GM23338 (cell line): Measurements from ENCODE around the gene ADORA1. TPM values are rescaled to one million over a fixed set of nuclear protein-coding genes. Genes with fewer than 3 reads are reported as not detected.

Experiments
- ATAC-seq: fragments of 200-7000 bp; cut with Tn5 transposase; 3 replicates; pipeline ENCODE4 v1.9.1; 2020
- DNase-seq: peaks from one replicate; pipeline ENCODE4 v3.0.0-alpha.2; 2015; ENCODE audit warnings: low spot score
- H2AFZ ChIP-seq: fragments of 200-600 bp; sonication (generic); 2 replicates; pipeline ENCODE4 v1.8.0; 2016; ENCODE audit warnings: antibody characterized with exemption, mild to moderate bottlenecking, moderate library complexity
- H3F3A ChIP-seq: fragments of 200-600 bp; sonication (generic); replicated peaks from 2 replicates; pipeline ENCODE4 v1.8.0; 2017; ENCODE audit warnings: antibody characterized with exemption, mixed run types, low read depth
- H3K27ac ChIP-seq: fragments of 200-600 bp; sonication (generic); 2 replicates; pipeline ENCODE4 v1.6.1; 2016; ENCODE audit warnings: low read depth
- H3K27me3 ChIP-seq: fragments of 200-600 bp; sonication (generic); 2 replicates; pipeline ENCODE4 v1.8.0; 2016; ENCODE audit warnings: mild to moderate bottlenecking, mixed run types, moderate library complexity; ENCODE audit not compliant: insufficient read depth
- H3K36me3 ChIP-seq: fragments of 200-600 bp; sonication (generic); 2 replicates; pipeline ENCODE4 v1.8.0; 2016; ENCODE audit warnings: mild to moderate bottlenecking; ENCODE audit not compliant: insufficient read depth
- H3K4me1 ChIP-seq: fragments of 200-600 bp; sonication (generic); 2 replicates; pipeline ENCODE4 v1.8.0; 2016; ENCODE audit warnings: mild to moderate bottlenecking, moderate library complexity; ENCODE audit not compliant: insufficient read depth
- H3K4me2 ChIP-seq: fragments of 200-600 bp; sonication (generic); 2 replicates; pipeline ENCODE4 v1.7.1; 2017; ENCODE audit warnings: mixed run types
- H3K4me3 ChIP-seq: fragments of 200-600 bp; sonication (generic); 2 replicates; pipeline ENCODE4 v1.6.1; 2016; ENCODE audit warnings: mixed run types
- H3K79me2 ChIP-seq: fragments of 200-600 bp; sonication (generic); replicated peaks from 2 replicates; pipeline ENCODE4 v1.8.0; 2017; ENCODE audit warnings: mild to moderate bottlenecking; ENCODE audit not compliant: insufficient read depth
- H3K9me2 ChIP-seq: fragments of 200-600 bp; sonication (generic); 2 replicates; pipeline ENCODE4 v1.8.0; 2017; ENCODE audit not compliant: insufficient read depth
- H4K20me1 ChIP-seq: fragments of 200-600 bp; sonication (generic); replicated peaks from 2 replicates; pipeline ENCODE4 v1.8.0; 2017; ENCODE audit warnings: mild to moderate bottlenecking; ENCODE audit not compliant: insufficient read depth
- H3K27ac Mint-ChIP-seq: 2 replicates; pipeline ENCODE4 v1.8.0; 2020; ENCODE audit warnings: inconsistent platforms, mild to moderate bottlenecking, moderate library complexity, mixed read lengths
- H3K27me3 Mint-ChIP-seq: 3 replicates; pipeline ENCODE4 v1.8.0; 2022; ENCODE audit warnings: low read depth, mild to moderate bottlenecking, moderate library complexity, mixed read lengths, inconsistent platforms; ENCODE audit not compliant: insufficient read depth, poor library complexity
- H3K36me3 Mint-ChIP-seq: 3 replicates; pipeline ENCODE4 v1.8.0; 2021; ENCODE audit warnings: low read depth, mild to moderate bottlenecking, inconsistent platforms, moderate library complexity, mixed read lengths
- H3K4me1 Mint-ChIP-seq: 3 replicates; pipeline ENCODE4 v1.8.0; 2020; ENCODE audit warnings: mild to moderate bottlenecking, inconsistent platforms, mixed read lengths
- H3K4me3 Mint-ChIP-seq: 3 replicates; pipeline ENCODE4 v1.8.0; 2021; ENCODE audit warnings: moderate library complexity, mild to moderate bottlenecking, inconsistent platforms, mixed read lengths
- H3K9me3 Mint-ChIP-seq: 3 replicates; pipeline ENCODE4 v1.8.0; 2020; ENCODE audit warnings: moderate library complexity, mild to moderate bottlenecking, inconsistent platforms, mixed read lengths
- CREB1 ChIP-seq: fragments of 250-450 bp; sonication (Bioruptor Pico); IDR thresholded peaks from 2 replicates; pipeline ENCODE4 v1.5.0; 2020; ENCODE audit warnings: low read depth, mild to moderate bottlenecking, moderate library complexity
- EZH2 ChIP-seq: fragments of 200-600 bp; sonication (generic); IDR thresholded peaks from one replicate; pipeline ENCODE4 v1.8.0; 2017; ENCODE audit warnings: antibody characterized with exemption, mild to moderate bottlenecking, low read depth; ENCODE audit not compliant: unreplicated experiment
- EZH2phosphoT487 ChIP-seq: fragments of 200-600 bp; sonication (generic); IDR thresholded peaks from one replicate; pipeline ENCODE4 v1.8.1; 2018; ENCODE audit warnings: antibody characterized with exemption; ENCODE audit not compliant: unreplicated experiment
- JUNB ChIP-seq: IDR thresholded peaks from one replicate; pipeline ENCODE4 v1.6.1; 2016; ENCODE audit warnings: antibody characterized with exemption; ENCODE audit not compliant: unreplicated experiment
- NANOG ChIP-seq: IDR thresholded peaks from 2 replicates; pipeline ENCODE4 v1.6.1; 2016; ENCODE audit warnings: antibody characterized with exemption, borderline replicate concordance
- POLR2AphosphoS5 ChIP-seq: IDR thresholded peaks from 2 replicates; pipeline ENCODE4 v1.6.1; 2016; ENCODE audit warnings: antibody characterized with exemption, low read depth
- REST ChIP-seq: IDR thresholded peaks from one replicate; pipeline ENCODE4 v1.6.1; 2018; ENCODE audit warnings: antibody characterized with exemption; ENCODE audit not compliant: unreplicated experiment
- STAT1 ChIP-seq: IDR thresholded peaks from one replicate; pipeline ENCODE4 v1.6.1; 2016; ENCODE audit warnings: antibody characterized with exemption; ENCODE audit not compliant: unreplicated experiment
- ZNF114 ChIP-seq: fragments of 250-450 bp; sonication (Bioruptor Pico); IDR thresholded peaks from 2 replicates; pipeline ENCODE4 v1.5.0; 2020; ENCODE audit warnings: mild to moderate bottlenecking, moderate library complexity
- ZNF331 ChIP-seq: fragments of 250-450 bp; sonication (Bioruptor Pico); IDR thresholded peaks from 2 replicates; pipeline ENCODE4 v1.5.0; 2020; ENCODE audit warnings: low read depth, mild to moderate bottlenecking, moderate library complexity
- ZNF462 ChIP-seq: fragments of 250-450 bp; sonication (Bioruptor Pico); IDR thresholded peaks from 2 replicates; pipeline ENCODE4 v1.5.0; 2020; ENCODE audit warnings: mild to moderate bottlenecking, moderate library complexity
- polyA plus RNA-seq: library from polyadenylated mRNA; unstranded; fragments of >200 nt; fragmentation: Nextera tagmentation; extraction: Ambion mirVana; gene quantifications from 2 replicates; pipeline ENCODE4 v1.2.1, GENCODE V29; 2016
- total RNA-seq: library from RNA; depleted of rRNA; stranded (reverse); fragments of >200 nt; shearing (Covaris generic); gene quantifications from 2 replicates; pipeline ENCODE4 v1.2.3, GENCODE V29; 2014
- TF ChIP-seq, protein P1 (sequence below): IDR thresholded peaks from 2 replicates; pipeline ENCODE4 v1.6.1; 2016; ENCODE audit warnings: antibody characterized with exemption
- TF ChIP-seq, protein P2 (sequence below), 2 experiments: fragments of 200-600 bp in 1 of 2; sonication (generic) in 1 of 2; conservative IDR thresholded peaks; 2 replicates each; pipeline versions ENCODE4 v1.5.1 to v1.6.1; 2016 to 2017; ENCODE audit warnings: antibody characterized with exemption in 2 of 2, low read depth in 2 of 2, mild to moderate bottlenecking in 2 of 2, moderate library complexity in 1 of 2

Gene ADORA1
- total and polyA plus RNA-seq, 2 experiments from 2014 or later, result 0.63 to 1.8 TPM

DNA sequence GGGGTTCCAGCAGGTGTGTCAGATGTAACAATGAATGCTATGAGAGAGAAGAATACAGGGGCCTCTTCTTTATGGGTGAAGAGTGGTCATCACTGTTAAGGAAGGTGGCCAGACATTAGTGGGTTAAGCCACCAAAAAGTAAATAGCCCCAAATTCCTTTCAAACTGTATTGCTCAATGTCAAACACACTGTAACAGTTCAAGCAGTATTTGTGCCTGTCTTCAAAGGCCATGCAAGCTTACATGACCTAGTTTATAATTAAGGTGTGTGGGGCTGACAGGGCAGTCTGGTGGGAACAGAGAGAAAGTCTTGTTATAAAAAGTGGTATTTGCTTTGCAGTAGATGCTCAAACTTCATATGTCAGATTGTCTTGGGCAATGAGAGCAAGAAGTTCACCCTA is 83.5 kb downstream of the ADORA1 start:
- TF ChIP-seq, protein P1, sequence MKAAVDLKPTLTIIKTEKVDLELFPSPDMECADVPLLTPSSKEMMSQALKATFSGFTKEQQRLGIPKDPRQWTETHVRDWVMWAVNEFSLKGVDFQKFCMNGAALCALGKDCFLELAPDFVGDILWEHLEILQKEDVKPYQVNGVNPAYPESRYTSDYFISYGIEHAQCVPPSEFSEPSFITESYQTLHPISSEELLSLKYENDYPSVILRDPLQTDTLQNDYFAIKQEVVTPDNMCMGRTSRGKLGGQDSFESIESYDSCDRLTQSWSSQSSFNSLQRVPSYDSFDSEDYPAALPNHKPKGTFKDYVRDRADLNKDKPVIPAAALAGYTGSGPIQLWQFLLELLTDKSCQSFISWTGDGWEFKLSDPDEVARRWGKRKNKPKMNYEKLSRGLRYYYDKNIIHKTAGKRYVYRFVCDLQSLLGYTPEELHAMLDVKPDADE, result no peak
- TF ChIP-seq NANOG (no peak), EZH2phosphoT487 (no peak), STAT1 (no peak), ZNF331 (CRISPR knock-in tag) (no peak), EZH2 (no peak), JUNB (no peak), POLR2AphosphoS5 (no peak), CREB1 (CRISPR knock-in tag) (no peak), ZNF114 (CRISPR knock-in tag) (no peak), ZNF462 (CRISPR knock-in tag) (no peak), REST (no peak)
- TF ChIP-seq, protein P2, sequence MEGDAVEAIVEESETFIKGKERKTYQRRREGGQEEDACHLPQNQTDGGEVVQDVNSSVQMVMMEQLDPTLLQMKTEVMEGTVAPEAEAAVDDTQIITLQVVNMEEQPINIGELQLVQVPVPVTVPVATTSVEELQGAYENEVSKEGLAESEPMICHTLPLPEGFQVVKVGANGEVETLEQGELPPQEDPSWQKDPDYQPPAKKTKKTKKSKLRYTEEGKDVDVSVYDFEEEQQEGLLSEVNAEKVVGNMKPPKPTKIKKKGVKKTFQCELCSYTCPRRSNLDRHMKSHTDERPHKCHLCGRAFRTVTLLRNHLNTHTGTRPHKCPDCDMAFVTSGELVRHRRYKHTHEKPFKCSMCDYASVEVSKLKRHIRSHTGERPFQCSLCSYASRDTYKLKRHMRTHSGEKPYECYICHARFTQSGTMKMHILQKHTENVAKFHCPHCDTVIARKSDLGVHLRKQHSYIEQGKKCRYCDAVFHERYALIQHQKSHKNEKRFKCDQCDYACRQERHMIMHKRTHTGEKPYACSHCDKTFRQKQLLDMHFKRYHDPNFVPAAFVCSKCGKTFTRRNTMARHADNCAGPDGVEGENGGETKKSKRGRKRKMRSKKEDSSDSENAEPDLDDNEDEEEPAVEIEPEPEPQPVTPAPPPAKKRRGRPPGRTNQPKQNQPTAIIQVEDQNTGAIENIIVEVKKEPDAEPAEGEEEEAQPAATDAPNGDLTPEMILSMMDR (conservative IDR thresholded peaks at IDR 0.05; ENCODE audit: low read depth in 2 of 2), result no peak
- H3F3A ChIP-seq, result no peaks in the 10 kb centered on the region
- peaks cover 10% of the 10 kb centered on the region for H3K4me1 Mint-ChIP-seq
- H3K36me3 Mint-ChIP-seq, result no peaks in the 10 kb centered on the region
- H3K36me3 ChIP-seq, result no peaks in the 10 kb centered on the region
- no peaks in the 10 kb centered on the region; the same call in 2 of the 3 replicates for H3K9me3 Mint-ChIP-seq
- ATAC-seq (no peak), DNase-seq (no peak)
- H3K27me3 ChIP-seq, result no peaks in the 10 kb centered on the region
- no peak overlapping the region for H3K27ac Mint-ChIP-seq
- H3K4me1 ChIP-seq, result no peaks in the 10 kb centered on the region; the same call in 1 of the 2 replicates
- no peak overlapping the region for H3K27ac ChIP-seq
- peaks cover 7% of the 10 kb centered on the region for H3K27me3 Mint-ChIP-seq
- no peak overlapping the region for H3K4me3 ChIP-seq
- no peak overlapping the region for H3K4me2 ChIP-seq
- H3K9me2 ChIP-seq, result no peaks in the 10 kb centered on the region
- H2AFZ ChIP-seq, result no peak overlapping the region
- no peaks in the 10 kb centered on the region for H4K20me1 ChIP-seq
- H3K79me2 ChIP-seq, result no peaks in the 10 kb centered on the region
- no peak overlapping the region for H3K4me3 Mint-ChIP-seq
